Activated naive CD4-positive, alpha-beta T cell treated with anti-CD3 and anti-CD28 coated beads for 36 hours (primary cell): ENCODE results near the gene MSL1. TPM values are rescaled to one million over a fixed set of nuclear protein-coding genes. Genes with fewer than 3 reads are reported as not detected.

Source experiments
- CTCF ChIA-PET: fragments of 350-600 bp; sonication (Branson Sonifier 250); formaldehyde crosslinking; loops from one replicate; lab custom pipeline; 2021; ENCODE audit warnings: antibody characterized with exemption; lab: Charles Lee
- DNase-seq: peaks from one replicate; pipeline ENCODE4 v3.0.0-alpha.2; 2020
- H3K27ac Mint-ChIP-seq: one replicate; pipeline ENCODE4 v1.8.0; 2021; ENCODE audit warnings: mild to moderate bottlenecking, mixed read lengths
- H3K27me3 Mint-ChIP-seq: one replicate; pipeline ENCODE4 v1.8.0; 2021; ENCODE audit warnings: low read depth, mixed read lengths
- H3K36me3 Mint-ChIP-seq: one replicate; pipeline ENCODE4 v1.8.0; 2021; ENCODE audit warnings: low read depth, mixed read lengths
- H3K4me1 Mint-ChIP-seq: one replicate; pipeline ENCODE4 v1.8.0; 2021; ENCODE audit warnings: low read depth, mixed read lengths
- H3K4me3 Mint-ChIP-seq: one replicate; pipeline ENCODE4 v1.8.0; 2021; ENCODE audit warnings: mild to moderate bottlenecking, moderate library complexity, mixed read lengths
- H3K9me3 Mint-ChIP-seq: one replicate; pipeline ENCODE4 v1.8.0; 2021; ENCODE audit warnings: mixed read lengths
- intact Hi-C: fragments of 100-400 bp; cut with micrococcal nuclease; formaldehyde crosslinking; loops from one replicate; pipeline ENCODE4 v1.15.1; 2023
- total RNA-seq, 2 experiments: library from RNA; stranded (reverse); gene quantifications; one replicate each; pipeline ENCODE4 v1.2.3, GENCODE V29; 2021

The MSL1 gene
- total RNA-seq, 2 experiments from 2014 or later: 72.1 to 72.2 TPM

DNA sequence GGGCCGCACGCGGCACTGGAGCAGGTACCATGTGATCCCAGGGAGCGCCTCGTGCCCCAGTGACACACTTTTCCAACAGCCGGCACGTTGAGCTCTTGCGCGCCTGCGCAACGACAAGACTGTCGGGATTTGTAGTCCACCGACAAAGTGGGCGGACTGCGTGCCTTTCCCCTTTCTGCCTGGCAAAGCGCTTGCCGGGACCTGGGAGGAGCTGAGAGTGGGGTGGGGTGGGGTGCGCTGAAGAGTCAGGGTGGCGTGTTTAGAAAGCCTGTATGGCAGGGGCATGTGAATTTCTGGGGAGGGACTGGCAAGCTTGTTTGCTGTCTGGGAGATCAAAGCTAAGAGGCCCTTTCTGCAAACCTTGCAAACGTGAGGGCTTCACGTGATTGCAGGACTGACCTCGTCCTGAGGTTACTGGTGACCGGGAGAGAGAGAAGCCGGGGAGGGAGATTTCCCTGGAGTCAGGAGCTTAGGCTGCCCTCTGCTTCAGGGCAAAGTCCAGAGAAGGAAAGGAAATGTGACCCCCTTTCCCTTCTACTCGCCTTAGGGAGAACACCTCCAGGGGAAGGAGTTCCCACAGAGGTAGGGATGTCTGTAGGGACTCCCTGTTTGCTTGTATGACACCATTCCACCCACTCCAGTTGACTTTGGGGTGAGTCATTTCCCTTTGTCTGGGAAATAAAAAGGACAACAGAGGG, 21.0 kb upstream of the MSL1 start:
- Mint-ChIP-seq H3K36me3 (peaks cover 23% of the 10 kb centered on the region), H3K9me3 (no peaks in the 10 kb centered on the region), H3K4me3 (peak overlapping the region; percentile 89), H3K27ac (peak overlapping the region; percentile 95), H3K4me1 (peaks cover 91% of the 10 kb centered on the region), H3K27me3 (no peaks in the 10 kb centered on the region)
- CTCF ChIA-PET: interaction anchor here (0.8 to 5.2 kb wide), 8 partner anchors 11 to 67 kb away, joined by 3 to 77 read pairs (median 4); partner anchors contain the start of genes MSL1 and THRA
- peak; percentile 95 for DNase-seq
- intact Hi-C loops: loop anchor here (1.0 to 10.0 kb wide), 5 partner anchors 39 to 504 kb away; partner anchors contain the start of genes CASC3 and STARD3

DNA sequence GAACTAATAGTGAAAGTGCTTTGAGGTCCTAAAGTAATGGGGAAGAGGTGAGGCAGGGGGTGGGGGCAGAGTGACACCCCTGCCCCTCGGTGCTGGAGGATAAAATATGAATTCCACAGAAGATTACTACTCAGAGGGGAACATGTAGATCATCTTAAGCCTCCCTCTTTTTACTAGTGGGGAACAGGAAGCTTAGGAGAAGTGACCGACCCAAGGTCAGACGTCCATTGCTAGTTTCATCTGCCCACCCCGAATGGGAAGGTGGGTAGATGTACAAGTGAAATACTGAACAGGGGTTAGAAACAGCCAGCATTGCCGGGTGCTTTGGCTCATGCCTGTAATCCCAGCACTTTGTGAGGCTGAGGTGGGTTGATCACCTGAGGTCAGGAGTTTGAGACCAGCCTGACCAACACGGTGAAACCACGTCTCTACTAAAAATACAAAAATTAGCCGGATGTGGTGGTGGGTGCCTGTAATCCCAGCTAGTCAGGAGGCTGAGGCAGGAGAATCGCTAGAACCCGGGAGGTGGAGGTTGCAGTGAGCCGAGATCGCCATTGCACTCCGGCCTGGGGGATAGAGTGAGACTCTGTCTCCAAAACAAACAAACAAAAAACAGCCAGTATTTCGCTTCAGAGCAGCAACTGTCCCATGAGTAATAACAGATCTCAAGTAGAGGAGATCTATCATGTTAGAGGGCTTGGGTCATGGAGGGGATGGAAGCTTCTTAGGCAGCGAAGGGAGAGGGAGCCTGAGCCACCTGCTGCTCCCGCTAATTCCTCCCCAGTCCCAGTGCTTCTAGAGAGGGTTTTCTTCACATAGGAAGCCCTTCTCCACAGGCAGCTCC, 20.2 kb upstream of the MSL1 start:
- H3K27me3 Mint-ChIP-seq: no peaks in the 10 kb centered on the region
- peaks cover 91% of the 10 kb centered on the region for H3K4me1 Mint-ChIP-seq
- CTCF ChIA-PET: interaction anchor here (0.9 to 5.2 kb wide), 4 partner anchors 10 to 28 kb away, joined by 3 to 77 read pairs (median 12); no protein-coding TSS in a partner anchor
- peaks cover 17% of the 10 kb centered on the region for H3K36me3 Mint-ChIP-seq
- peak overlapping the region; percentile 95 for H3K27ac Mint-ChIP-seq
- H3K9me3 Mint-ChIP-seq: no peaks in the 10 kb centered on the region
- intact Hi-C loops: loop anchor here (1.0 to 10.0 kb wide), 3 partner anchors 217 to 503 kb away; partner anchors contain the start of gene STARD3
- no peak for DNase-seq
- peak overlapping the region; percentile 89 for H3K4me3 Mint-ChIP-seq

DNA sequence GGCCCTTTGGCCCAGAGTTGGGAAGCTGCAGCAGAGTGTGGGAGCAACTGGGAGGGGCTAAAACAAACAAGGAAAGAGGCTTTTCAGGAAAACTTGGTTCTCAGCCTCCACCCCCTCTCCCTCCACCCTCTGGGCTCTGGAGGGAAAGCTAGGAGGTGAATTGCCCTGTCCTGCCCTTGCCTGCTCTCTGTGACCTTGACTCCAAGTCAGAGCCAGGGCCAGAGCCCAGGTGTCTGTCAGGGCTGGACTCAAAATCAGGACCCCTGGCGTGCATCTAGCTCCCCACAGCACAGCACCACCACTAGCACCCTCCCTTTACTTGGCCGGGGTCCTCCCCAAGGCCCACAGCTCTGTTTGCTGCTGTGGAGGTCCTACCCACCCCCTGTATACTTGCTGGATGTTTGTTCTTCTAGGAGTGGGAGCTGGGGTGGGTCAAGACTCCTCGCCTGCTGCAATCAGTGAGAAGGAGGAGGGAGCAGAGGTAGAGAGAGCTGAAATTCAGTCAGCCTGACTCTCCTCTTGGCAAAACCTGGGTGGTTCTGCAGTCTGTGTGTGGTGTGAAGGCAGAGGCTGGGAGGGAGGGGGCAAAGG, 18.6 kb upstream of the MSL1 start:
- peaks cover 5% of the 10 kb centered on the region for H3K36me3 Mint-ChIP-seq
- H3K4me1 Mint-ChIP-seq: peaks cover 91% of the 10 kb centered on the region
- peak overlapping the region; percentile 69 for H3K27ac Mint-ChIP-seq
- H3K27me3 Mint-ChIP-seq: no peaks in the 10 kb centered on the region
- no peaks in the 10 kb centered on the region for H3K9me3 Mint-ChIP-seq
- DNase-seq: peak; percentile 50
- H3K4me3 Mint-ChIP-seq: no peak overlapping the region
- CTCF ChIA-PET: interaction anchor here (0.5 to 5.2 kb wide), 10 partner anchors 9 to 145 kb away, joined by 3 to 77 read pairs (median 4); no protein-coding TSS in a partner anchor
- intact Hi-C loops: loop anchor here (10.0 kb wide), 2 partner anchors 468 to 502 kb away; partner anchors contain the start of gene STARD3

DNA sequence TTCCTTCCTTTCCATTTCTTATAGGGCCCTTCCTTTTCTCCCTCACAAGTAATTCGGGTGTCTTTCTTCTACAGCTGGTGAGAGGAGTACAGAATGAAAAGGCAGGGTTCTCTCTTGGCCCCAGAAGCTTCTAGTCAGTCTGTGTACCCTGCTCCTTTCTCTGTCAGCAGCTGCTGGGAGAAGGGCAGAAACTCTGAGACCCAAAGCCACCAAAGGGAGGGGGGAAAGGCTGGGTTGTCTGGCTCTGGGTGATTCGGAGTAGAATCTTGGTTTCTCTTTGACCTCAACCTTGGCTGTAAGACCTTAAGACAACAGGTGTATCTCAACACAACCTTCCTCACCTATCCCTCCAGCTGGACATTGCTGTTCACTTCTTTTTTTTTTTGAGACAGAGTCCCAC, 18.1 kb upstream of the MSL1 start:
- H3K27ac Mint-ChIP-seq: peak overlapping the region; percentile 69
- H3K4me1 Mint-ChIP-seq: peaks cover 90% of the 10 kb centered on the region
- CTCF ChIA-PET: interaction anchor here (0.5 to 4.4 kb wide), 7 partner anchors 8 to 146 kb away, joined by 3 to 77 read pairs (median 4); no protein-coding TSS in a partner anchor
- intact Hi-C loops: loop anchor here (10.0 kb wide), 2 partner anchors 469 to 501 kb away; partner anchors contain the start of gene STARD3
- H3K9me3 Mint-ChIP-seq: no peaks in the 10 kb centered on the region
- no peak for DNase-seq
- peaks cover 1% of the 10 kb centered on the region for H3K36me3 Mint-ChIP-seq
- no peak overlapping the region for H3K4me3 Mint-ChIP-seq
- no peaks in the 10 kb centered on the region for H3K27me3 Mint-ChIP-seq

DNA sequence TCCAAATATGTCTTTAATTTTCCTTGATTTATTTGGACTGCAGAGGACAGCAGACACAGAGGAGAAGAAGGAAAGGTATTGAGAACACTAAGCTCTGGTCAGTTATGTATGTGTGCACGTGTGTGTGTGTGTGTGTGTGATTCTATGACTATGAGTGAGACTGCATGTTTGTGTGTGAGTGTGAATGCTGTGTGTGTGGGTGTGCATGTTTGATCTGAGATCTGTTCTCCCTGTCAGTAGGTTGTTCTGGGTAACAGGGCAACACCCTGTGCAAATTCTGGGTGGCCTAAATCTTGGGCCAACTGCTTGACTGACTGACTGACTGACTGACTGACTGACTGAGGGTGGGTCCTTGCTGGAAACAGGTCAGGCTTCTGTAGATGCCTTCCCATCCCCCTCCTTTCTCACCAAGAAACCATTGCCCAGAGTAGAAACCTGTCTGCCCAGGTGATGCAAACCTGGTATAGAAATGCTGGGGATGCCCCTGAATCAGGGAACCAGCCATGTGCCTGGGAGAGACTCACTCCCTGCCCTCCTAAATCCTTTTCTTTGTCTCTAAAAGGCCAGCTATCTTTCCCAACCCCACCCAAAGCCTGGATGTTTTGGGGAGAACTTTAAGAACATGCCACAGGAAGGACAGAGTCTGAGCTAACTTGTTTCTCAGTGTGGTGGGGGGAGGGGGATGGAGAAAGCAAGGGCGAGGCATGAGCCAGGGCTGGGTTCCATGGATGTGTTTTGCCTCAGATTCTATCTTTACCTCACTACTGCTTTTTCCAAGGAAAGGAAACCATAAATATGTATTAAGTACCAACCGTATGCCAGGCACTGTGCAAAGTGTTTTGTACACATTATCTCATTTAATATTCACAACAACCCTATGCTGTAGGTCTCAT, 16.9 kb upstream of the MSL1 start:
- H3K27me3 Mint-ChIP-seq: no peaks in the 10 kb centered on the region
- H3K4me1 Mint-ChIP-seq: peaks cover 92% of the 10 kb centered on the region
- no peaks in the 10 kb centered on the region for H3K36me3 Mint-ChIP-seq
- H3K9me3 Mint-ChIP-seq: no peaks in the 10 kb centered on the region
- DNase-seq: peak; percentile 51
- peak overlapping the region; percentile 6 for H3K27ac Mint-ChIP-seq
- intact Hi-C loops: loop anchor here (5.0 to 10.0 kb wide), 3 partner anchors 470 to 1233 kb away; partner anchors contain the start of genes LASP1 and STARD3
- CTCF ChIA-PET: interaction anchor here (0.9 to 1.2 kb wide), 4 partner anchors 9 to 63 kb away, joined by 3 to 4 read pairs (median 3); partner anchors contain the start of gene MED24
- H3K4me3 Mint-ChIP-seq: no peak overlapping the region

DNA sequence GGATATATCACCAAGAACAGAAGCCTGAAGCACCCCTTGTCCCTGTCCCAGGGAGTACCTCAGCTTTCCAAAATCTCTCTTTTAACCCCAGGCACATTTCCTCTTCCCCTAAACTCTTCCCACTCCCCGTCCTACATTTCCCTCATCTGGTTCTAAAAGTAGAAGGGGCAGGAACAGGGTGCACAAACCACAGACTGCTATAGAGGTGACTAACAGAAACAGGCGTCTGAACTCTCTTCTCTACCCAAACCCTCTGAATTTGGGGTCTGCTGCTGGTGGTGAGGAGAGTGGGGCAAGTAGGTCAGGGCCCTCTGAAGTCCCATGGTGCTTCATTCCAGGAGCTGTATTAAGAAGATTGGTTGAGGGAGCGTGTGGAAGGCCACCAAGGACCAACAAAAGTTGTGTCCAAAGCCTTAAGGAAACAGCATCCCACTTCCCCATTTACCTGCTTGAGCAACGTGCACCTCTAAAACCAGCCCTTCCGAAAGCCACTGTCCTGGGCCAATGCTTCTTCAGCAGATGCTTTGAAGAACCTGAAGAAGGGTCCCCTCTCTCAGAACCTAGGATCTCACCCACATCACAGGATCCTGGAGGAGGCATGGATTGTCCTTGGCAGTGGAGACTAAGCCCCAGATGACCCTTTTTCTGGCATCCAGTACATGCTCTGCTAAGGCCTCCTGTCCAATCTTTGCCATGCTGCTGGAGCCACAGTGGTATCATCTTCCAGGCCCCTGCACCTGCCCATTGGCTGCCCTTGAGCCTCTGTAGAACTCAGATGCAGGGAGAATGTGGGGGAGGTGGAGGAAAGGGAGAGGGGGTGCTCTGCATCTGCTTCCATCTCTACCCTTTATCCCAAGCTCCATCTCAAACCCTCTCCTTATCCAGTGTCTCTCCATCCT, 15.7 kb upstream of the MSL1 start:
- intact Hi-C loops: loop anchor here (5.0 to 10.0 kb wide), 3 partner anchors 471 to 1234 kb away; partner anchors contain the start of genes LASP1 and STARD3
- H3K36me3 Mint-ChIP-seq: no peaks in the 10 kb centered on the region
- CTCF ChIA-PET: interaction anchor here (0.6 to 1.2 kb wide), 5 partner anchors 34 to 245 kb away, joined by 3 to 4 read pairs (median 3); no protein-coding TSS in a partner anchor
- H3K9me3 Mint-ChIP-seq: no peaks in the 10 kb centered on the region
- no peak overlapping the region for H3K4me3 Mint-ChIP-seq
- H3K27ac Mint-ChIP-seq: no peak overlapping the region
- H3K27me3 Mint-ChIP-seq: no peaks in the 10 kb centered on the region
- peaks cover 90% of the 10 kb centered on the region for H3K4me1 Mint-ChIP-seq
- DNase-seq: no peak

DNA sequence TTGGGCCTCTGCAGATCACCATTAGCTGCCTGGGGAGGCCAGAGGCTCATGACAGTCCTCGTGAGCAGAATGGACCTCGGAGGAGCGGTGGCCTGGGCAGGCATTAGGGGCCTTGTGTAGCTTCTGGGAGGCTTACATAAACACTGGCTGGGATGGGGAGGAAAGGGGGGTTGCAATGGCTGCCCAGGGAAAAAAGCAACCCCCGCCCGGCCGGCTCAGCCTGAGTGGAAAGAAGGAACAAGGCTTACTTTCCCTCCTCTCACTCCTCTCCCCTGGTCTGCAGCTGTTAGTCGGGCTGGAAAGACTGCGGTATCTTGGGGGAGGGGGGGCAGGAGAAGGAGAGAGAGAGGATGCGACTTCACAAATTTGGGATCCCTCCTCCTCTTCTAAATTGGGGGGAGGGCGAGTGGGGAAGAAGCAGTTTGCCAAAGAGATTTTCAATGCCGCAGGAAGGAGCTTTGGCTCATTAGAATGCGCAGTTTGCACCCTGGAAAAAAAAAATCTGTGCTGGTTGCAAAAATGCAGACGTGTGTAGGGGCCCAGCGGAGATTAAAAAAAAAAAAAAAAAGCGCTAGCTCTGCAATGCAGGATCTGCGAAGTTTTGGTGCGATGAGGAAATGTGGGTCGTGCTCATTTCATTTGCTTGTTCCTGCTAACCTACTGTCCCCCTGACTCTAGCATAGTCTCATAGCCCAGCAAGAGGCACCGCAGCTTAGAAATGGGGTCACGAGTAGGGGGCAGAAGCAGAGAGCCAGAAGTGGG, 14.8 kb upstream of the MSL1 start:
- intact Hi-C loops: loop anchor here (5.0 to 10.0 kb wide), 3 partner anchors 472 to 1235 kb away; partner anchors contain the start of genes LASP1 and STARD3

DNA sequence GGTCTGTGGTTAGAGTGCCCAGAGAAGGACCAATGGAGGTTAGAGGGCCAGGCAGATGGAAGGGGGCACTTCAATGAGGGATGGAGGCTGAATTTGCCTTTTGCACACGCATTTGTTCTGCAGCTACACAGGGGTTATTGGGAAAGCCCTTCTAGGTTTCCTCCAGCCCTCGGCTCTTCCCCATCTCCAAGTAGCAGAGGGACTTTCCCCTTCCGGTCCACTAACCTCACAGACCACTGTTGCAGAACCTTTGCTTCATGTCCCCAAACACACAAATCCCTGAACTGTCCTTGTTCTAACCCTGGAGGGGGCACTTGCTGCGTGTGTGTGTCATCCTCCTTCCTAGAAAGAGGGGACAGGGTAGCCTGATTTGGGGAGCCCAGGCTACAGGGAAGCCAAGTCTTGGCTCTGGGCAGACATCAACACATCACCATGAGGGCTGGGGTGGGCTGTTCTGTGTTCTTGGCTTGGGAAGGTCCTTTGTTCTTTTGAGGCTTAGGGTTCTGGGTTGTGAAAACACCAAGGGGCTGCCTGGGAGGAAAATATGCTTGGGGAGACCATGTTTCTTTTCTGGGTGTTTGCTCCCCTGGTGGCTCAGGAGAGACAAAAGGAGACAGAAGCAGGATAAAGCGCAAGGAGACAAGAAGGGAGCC, 14.1 kb upstream of the MSL1 start:
- H3K27ac Mint-ChIP-seq: peak overlapping the region; percentile 80
- intact Hi-C loops: loop anchor here (1.0 to 10.0 kb wide), 4 partner anchors 11 to 1235 kb away; partner anchors contain the start of genes LASP1 and STARD3
- peaks cover 94% of the 10 kb centered on the region for H3K4me1 Mint-ChIP-seq
- peak overlapping the region; percentile 50 for H3K4me3 Mint-ChIP-seq
- H3K9me3 Mint-ChIP-seq: no peaks in the 10 kb centered on the region
- CTCF ChIA-PET: interaction anchor here (1.2 kb wide), 1 partner anchor 81 kb away, joined by 3 read pairs; no protein-coding TSS in a partner anchor
- DNase-seq: peak; percentile 32
- no peaks in the 10 kb centered on the region for H3K36me3 Mint-ChIP-seq
- no peaks in the 10 kb centered on the region for H3K27me3 Mint-ChIP-seq

More for the DNA sequence above, 14.8 kb upstream of the MSL1 start:
- Mint-ChIP-seq H3K4me3 (no peak overlapping the region), H3K36me3 (no peaks in the 10 kb centered on the region), H3K4me1 (peaks cover 90% of the 10 kb centered on the region), H3K27me3 (no peaks in the 10 kb centered on the region), H3K9me3 (no peaks in the 10 kb centered on the region), H3K27ac (no peak overlapping the region)
- peak; percentile 26 for DNase-seq
- CTCF ChIA-PET: interaction anchor here (0.6 to 1.2 kb wide), 4 partner anchors 76 to 245 kb away, joined by 3 to 5 read pairs (median 4); no protein-coding TSS in a partner anchor
